Fibroblast of skin of right quadriceps (primary cell): ENCODE data around the gene DYNLT4.
"Not testable (repeated sequence)": the region's sequence is repeated elsewhere in the genome, so short reads cannot be mapped to it uniquely, and the experiment has no call there.

Source experiments
- DNase-seq: peaks from one replicate; pipeline ENCODE4 v3.0.0-alpha.2; 2013

Gene DYNLT4

DNA sequence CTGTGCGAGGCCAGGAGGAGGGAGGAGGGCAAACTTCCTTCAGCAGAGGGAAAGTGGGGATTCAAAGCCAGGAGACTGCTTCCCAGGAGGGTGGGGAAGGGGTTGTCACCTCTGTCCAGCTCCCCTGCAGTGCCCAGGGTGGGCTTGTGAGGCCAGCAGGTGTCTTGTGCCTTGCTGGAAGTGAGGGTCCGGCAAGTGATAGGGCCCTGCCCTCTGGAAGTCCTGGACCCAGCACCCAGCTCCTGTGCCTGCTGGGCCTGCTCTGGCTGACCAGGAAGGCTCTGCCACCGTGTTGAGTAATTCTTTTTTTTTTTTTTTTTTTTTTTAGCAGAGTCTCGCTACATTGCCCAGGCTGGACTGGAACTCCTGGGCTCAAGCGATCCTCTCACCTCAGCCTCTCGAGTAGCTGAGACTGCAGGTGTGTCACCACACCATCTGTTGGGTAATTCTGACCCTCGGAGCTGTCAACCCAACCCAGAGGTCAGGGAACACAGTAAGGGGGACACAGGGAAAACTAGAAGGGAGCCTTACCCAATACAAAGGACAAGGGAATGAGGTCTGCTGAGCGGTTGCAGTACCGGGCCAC lies 20.2 kb downstream of the DYNLT4 start:
- DNase-seq: no peak

DNA sequence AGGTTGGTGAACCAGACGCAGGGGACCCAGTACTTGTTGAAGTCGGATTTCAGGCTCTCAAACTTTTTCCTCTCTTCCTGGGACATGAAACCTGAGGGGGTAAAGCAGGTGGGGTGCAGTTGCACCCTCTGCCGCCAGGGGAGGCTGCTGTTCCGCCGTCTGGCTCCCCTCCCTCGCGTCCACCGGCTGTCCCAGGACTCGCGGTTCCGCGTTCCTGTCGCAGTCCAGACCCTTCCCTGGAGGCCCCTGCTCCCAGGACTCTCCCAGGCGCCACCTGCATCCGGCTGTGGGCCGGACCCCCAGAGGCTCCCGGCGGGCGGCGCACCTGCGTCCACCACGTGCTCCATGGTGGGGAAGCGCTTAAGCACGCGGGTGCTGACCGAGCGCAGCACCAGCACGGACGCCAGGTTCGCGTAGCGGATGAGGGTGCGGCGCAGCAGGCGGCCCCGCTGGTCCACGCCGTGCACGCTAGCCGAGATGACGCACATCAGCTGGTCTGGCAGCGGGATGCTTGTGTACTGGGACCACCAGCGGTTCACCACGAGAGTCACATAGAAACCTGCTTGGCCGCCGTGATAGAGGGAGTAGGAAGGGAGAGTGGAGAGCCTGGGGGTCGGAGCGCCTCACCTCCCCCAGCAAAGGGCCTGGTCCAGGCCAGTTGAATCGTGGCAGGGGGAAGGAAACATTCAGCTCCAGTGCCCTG lies 20.9 kb downstream of the DYNLT4 start:
- DNase-seq: peak; percentile 43

DNA sequence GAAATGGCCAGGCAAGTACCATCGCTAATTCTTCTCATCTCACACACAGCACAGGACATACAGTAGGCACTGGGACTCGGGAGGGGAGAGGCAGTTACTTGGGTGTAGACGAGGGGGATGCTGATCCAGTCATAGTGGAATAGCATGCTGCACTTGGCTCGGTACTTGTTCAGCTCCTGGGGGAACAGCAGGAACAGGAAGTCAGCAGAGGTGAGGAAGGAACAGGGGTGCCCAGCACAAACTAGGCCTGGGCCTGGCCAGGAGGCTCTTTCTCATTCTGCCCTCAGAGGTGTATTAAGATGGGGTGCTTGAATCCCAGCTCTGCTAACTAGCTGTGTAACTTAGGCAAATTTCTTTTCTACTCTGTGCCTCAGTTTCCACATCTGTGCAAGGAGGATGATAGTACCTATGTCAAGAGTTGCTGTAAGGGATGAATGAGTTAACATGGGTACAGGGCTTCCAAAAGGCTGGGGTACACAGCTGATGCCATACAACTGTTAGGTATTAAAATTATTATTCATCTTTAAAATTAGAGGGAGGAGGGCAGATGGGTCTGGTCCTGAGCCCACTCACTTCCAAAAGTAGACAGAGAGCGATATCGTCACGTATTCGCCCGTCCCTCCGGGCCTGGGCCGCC lies 21.5 kb downstream of the DYNLT4 start:
- DNase-seq: no peak

DNA sequence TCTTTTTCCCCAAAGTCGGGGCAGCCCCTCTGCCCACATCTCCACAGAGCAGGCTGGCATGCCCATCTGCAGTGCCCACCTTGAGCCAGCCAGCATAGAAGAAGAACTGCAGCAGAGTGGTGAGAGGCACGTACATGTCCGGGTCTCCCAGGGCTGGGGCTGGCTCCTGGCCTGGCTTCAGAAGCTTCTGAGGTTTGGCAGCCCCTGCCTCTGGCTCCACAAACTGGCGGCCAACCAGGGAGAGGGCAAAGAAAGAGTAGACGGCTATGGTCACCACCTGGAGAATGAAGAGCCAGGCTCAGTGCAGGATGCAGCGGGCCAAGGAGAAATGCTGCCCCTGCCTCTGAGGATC lies 22.1 kb downstream of the DYNLT4 start:
- no peak for DNase-seq

DNA sequence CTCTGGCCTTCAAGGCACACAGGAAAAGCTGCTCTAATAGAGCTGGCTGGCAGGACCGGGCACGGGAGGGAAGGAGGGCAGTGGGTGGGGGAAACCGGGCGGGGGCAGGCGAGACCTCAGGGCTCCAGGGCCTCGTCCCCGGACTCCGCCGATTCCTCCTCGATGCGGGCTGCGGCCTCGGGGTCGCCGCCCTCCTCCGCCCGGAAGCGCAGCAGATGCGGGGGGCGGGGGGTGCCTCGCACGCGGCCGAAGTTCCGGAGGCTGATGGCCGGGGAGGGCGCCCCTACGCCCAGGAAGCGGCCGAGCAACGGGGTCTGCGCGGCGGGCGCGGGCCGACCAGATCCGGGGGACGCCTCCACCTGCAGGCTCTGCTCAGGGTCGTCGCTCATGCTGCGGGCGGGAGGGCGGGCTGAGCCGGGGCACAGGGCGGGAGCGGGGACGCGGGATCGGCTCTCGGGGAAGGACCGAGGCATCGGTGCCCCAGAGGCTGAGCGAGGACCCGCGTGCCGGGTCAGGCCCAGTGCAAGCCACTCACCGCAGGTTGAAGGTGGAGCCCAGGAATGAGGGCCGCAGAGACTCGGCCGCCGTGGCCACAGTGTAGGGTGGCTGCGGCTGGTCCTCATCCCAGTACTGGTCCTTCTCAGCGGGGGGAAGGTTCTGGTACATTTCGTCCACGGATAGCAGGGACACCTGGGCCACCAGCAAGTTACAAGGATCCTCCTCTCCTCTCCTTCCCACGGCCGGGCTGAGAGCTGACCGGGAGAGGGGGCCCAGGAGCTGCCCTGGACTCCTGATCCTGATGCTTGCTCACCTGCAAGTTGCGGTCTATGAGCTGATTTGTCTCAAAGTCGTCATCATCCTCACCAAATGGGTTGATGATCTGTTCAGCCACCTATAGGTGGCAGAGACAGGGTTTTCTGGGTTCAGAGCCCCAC lies 22.8 kb downstream of the DYNLT4 start:
- DNase-seq: no peak

DNA sequence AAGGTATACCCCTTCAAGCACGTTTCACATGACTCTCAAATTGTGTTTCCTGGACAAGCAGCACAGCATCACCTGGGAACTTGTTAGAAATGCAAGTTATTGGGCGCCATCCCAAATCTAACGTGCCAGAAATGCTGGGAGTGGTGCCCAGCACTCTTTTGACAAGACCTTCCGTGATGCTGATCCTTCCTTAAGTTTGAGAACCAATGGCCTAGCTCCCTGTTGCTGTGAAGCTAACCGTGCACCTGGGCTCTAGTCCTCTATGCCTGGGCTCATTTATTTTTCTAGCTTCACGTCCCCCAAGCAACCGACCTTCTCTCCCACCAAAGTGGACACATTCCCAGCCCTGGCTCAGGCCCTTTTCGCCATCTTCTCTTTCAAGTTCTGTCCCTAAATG lies 23.5 kb downstream of the DYNLT4 start:
- DNase-seq: no peak

DNA sequence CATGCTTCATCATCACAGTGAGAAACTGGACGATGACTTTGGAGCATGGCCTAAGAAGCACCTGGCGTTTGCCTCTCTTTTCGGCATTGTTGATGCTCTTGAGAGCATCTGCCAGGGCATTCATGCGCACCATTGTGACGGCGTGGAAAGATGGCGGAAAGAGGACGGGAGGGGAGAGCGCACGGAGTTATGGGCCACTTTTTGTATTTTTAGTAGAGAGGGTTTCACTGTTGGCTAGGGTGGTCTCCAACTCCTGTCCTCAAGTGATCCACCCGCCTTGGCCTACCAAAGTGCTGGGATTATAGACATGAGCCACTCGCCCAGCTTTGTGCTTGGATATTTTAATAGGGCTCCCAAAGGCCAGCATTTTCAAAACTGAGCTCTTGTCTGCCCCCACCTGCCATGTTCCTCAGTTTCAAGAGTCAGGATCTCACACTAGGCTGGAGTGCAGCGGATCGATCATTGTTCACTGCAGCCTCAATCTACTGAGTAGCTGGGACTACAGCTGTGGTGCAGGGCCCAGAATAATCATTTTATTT lies 26.5 kb downstream of the DYNLT4 start:
- DNase-seq: no peak

DNA sequence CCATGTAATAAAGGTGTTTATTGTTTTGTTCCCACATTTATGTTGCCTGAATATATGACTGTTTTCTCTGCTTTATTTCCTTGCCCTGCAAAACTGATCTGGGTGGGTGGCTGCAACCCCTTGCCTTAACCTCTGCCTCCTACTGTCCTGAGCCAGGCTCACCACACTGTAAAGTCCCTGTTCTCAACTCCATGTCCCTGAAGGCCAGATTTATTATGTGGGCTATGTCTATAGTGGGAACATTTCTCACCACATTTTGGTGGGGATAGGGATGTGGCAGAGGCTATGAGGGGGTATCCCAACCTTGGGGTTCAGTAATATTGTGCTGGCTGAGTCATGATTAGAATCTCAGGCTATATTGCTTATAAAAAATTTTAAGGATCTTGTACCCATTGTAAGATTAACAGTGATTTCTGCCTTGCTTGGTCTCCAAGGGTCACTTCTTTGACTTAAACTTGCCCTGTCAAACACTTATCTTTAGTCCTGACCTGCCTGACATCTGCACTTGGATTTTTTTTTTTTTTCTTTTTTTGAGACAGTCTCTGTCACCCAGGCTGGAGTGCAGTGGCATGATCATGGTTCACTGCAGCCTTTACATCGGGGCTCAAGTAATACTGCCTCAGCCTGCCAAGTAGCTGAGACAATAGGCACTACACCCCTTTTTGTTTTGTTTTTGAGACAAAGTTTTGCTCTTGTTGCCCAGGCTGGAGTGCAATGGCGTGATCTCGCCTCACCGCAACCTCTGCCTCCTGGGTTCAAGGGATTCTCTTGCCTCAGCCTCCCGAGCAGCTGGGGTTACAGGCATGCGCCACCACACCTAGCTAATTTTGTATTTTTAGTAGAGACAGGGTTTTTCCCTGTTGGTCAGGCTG lies 28.2 kb downstream of the DYNLT4 start:
- DNase-seq: no peak

DNA sequence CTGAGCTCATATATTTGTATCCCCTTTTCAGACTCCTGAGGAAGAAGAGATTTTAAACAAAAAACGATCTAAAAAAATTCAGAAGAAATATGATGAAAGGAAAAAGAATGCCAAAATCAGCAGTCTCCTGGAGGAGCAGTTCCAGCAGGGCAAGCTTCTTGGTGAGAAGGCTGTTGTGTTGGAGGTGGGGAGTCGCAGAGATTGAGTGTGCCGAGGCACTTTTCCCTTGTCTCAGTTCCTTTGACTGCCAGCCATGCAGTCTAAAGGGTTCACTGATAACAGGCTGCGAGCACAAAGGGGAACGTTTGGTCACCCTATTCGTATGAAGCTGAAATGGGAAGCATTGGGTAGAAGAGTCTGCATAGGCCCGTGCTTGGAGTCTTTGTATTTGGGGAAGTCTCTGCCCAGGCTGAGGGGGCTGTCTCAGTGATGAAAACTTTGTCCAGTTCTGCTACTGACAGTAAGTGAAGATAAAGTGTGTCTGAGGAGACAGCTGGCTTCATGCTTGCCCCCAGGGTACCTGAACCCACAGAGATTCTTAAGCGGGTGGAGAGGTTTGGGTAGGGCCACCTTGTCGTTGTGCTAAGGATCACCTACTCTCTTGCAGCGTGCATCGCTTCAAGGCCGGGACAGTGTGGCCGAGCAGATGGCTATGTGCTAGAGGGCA lies 29.0 kb downstream of the DYNLT4 start:
- DNase-seq: no peak

DNA sequence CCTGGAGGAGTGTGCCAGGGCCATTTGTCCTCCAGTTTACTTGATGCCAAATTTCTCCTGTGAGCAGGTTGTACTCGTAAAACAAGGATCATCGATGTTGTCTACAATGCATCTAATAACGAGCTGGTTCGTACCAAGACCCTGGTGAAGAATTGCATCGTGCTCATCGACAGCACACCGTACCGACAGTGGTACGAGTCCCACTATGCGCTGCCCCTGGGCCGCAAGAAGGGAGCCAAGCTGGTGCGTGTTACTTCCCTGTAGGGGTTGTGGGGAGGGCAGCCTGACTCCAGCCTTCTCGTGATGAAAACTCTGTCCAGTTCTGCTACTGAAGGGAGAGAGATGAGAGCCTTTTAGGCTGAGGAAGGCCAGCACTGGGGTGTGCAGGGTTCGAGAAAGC lies 29.6 kb downstream of the DYNLT4 start:
- DNase-seq: no peak

DNA sequence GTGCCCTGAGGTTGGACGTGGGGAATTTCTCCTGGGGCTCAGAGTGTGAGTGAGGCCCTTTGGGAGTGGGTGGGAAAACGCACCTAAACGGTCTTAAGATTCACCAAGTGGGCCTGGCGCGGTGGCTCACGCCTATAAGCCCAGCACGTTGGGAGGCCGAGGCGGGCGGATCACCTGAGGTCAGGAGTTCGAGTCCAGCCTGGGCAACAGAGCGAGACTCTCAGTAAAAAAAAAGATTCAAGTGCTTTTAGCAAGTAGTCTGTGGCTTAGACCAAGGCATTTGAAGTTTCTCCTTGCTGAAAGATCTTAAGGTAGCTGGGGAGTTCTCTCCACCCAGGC lies 30.5 kb downstream of the DYNLT4 start:
- no peak for DNase-seq

DNA sequence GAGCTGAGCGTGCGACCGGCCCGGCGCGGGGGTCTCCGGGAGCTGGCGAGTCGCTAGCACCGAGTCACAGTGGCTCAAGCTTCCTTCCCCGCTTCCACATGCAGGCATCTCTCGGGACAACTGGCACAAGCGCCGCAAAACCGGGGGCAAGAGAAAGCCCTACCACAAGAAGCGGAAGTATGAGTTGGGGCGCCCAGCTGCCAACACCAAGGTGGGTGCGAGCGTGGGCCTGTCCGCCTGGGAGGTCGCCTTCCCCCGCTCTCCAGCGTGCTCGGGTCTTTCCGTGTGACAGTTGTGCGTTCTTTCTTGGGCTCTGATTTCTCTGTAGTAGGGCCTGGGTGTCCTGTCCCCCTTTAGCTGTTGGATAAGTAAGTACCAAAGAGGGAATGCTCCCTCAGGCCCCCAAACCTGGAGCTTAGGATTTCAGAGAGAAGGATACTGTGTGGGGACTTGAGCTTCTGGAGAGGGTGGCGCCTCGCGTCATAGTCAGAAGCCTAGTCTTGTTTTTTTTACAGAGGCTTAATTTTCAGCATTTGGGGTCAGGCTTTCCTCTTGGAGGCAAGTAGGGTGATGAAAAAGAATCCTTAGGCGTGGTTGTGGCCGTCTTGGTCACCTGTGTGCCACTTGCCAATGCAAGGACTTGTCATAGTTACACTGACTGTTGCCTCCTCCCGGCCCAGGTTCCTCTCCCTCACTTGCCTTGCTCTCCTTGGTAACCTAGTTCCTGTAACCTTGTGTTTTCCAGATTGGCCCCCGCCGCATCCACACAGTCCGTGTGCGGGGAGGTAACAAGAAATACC lies 31.0 kb downstream of the DYNLT4 start:
- no peak for DNase-seq

DNA sequence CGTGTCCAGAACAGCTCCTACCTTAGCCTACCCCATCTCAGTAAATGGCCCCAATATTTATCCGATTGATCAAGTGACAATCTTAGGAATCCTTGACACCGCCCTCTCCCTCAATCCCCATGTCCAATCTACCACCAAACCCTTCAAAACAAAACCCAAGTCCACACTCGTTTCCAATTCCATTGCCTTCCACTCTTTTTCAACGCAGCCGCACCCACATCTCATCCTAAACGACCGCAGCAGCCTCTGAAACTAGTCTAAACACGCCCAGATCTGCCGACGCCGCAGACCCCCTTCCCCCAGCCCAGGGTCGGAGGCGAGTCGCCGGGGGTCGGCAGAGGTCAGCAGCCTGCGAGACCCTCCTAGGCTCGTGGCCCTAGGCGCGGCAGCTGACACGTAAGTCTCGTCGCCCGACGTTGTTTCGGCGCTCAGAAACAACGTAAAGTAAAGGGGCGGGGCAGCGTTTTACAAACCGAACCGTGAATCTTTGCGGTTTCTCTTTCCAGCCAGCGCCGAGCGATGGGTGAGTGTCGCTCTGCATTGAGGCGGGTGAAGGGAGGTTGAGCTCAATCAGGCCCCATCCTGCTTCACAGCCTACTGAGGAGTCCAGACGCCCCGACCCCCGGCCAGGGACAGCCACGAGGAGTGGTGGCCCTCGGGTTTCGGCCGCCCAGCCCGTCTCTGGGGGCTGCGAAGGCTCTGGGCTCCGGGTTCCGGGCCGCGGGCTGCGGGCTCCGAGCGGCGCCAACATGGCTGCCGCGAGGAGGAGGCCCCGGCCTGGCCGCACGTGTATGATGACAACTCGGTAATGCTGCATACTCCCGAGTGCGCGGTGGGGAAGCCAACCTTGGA lies 31.8 kb downstream of the DYNLT4 start, which contains the start of gene RPS8:
Gene RPS8 (plus strand): TSS at position 463 of the 852 bp plus-strand sequence. CDS start 57 bp downstream, at position 520.
- DNase-seq: peak; percentile 94

DNA sequence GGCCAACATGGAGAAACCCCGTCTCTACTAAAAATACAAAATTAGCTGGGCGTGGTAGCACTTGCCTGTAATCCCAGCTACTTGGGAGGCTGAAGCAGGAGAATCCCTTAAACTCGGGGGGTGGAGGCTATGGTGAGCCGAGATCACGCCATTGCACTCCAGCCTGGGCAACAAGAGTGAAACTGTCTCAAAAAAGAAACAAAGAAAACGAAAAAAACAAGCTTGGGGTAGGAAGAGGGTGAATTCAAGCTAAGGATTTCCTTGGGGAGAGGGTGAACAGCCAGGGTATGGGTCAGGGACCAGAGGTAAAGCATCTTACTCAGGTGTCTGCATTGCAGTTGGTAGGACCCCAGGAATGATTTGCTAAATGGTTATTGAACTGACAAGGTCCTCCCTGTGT lies 40.7 kb downstream of the DYNLT4 start:
- DNase-seq: not testable (repeated sequence)

DNA sequence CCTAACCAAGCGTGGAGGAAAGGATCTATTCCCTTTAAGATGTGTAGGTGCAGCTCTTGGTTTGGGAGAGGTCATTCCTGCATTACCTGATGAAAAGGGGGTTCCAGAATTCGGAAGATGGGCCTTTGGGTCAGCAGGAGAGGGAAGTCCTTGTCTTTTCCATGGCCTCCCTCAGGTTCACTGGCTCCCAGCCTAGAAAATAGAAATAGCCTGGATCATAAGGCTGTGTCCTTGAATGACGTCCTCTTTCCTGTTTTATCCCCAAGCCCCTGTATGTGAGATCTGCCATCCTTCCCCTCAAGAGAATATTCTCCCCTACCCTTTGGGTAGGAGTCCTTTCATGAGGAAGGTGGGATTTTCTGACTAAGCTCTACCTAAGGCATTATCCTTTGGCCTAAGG lies 46.3 kb downstream of the DYNLT4 start:
- no peak for DNase-seq

DNA sequence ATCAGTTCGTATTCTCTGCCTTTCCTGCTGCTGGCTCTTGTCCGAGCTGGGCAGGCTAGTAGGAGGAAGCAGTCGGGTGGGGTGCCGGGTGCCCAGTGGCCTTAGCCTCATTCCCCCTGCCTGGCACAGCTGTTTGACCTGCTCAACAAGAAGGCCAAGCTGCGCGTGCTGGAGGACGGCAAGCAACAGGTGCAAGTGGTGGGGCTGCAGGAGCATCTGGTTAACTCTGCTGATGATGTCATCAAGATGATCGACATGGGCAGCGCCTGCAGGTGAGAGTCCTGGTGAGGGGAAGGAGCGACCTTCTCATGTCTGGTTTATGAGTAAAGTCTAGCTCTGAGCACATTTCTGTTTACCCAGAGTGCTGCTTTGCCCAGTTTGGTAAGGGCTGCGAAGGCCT lies 48.1 kb downstream of the DYNLT4 start:
- DNase-seq: no peak

DNA sequence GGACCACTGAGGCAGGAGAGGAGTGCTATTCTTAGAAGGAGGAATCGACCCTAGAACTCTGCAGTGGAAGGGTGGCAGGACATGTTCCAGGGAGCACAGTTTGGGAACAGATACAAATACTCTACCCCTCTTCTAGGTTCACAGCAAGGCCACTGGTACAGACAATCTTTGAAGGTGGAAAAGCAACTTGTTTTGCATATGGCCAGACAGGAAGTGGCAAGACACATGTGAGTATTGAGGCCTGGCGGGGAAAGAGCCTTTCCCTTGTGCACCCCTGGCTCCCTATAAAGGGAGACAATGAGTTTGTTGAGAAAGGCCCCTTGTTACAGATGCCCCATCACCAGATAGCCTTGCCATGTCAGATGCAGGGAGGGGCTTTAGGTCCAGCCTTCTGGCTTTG lies 49.7 kb downstream of the DYNLT4 start:
- no peak for DNase-seq
